Activated CD8-positive, alpha-beta memory T cell treated with anti-CD3 and anti-CD28 coated beads for 4 hours (primary cell): ENCODE data around the gene CNDP2.

ENCODE experiments used
- DNase-seq, 2 donors: peaks; one replicate each; pipeline ENCODE4 v3.0.0-alpha.2; 2020; ENCODE audit warnings: low read depth in 2 of 2

Gene CNDP2

DNA sequence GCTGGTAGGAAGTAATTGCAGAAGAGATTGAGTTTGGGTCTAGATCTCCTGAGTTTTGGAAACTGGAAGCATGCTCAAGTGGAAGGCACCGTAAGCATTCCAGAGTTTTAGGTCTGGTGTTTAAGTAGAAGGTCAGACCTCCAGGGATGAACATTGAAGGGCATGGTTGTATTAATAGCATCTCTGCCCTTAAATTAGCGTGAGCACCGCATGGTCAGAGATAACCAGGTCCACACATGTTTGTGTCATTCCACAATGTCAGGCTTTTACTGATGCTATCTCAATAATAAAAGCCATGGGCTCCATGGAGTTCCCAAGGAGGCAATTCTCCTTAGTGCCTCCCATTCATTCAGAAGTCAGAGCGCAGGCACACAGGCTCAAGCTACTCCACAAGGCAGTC is 73.2 kb downstream of the CNDP2 start:
- DNase-seq, result no peak

GRCh38 chr18:74570266-74570665 is 74.1 kb downstream of the CNDP2 start:
- no peak for DNase-seq

- DNase-seq, result no peak
Observed at GRCh38 chr18:74571895-74572680, 75.9 kb downstream of the CNDP2 start.

GRCh38 chr18:74573053-74573452 is 76.9 kb downstream of the CNDP2 start:
- no peak for DNase-seq
